HG02938 (cell line): ENCODE data around the gene MYBBP1A.

ENCODE experiments used
- ATAC-seq: cut with Tn5 transposase; IDR thresholded peaks from one replicate; pipeline ENCODE4 v1.9.1; 2021; ENCODE audit warnings: mild to moderate bottlenecking, moderate library complexity; ENCODE audit not compliant: unreplicated experiment

MYBBP1A gene

GRCh38 chr17:4551796-4552525, 3.2 kb downstream of the MYBBP1A start:
- ATAC-seq = no peak

- ATAC-seq = no peak
These were observed 4.0 kb downstream of the MYBBP1A start for GRCh38 chr17:4551141-4551540.

- ATAC-seq = no peak
These were observed 4.6 kb downstream of the MYBBP1A start for GRCh38 chr17:4550534-4551039.

GRCh38 chr17:4549781-4550533, 5.2 kb downstream of the MYBBP1A start:
- no peak for ATAC-seq

GRCh38 chr17:4548721-4549531, 6.3 kb downstream of the MYBBP1A start:
- ATAC-seq = no peak

GRCh38 chr17:4548061-4548461, 7.1 kb downstream of the MYBBP1A start:
- ATAC-seq = no peak

GRCh38 chr17:4547118-4547906, 7.9 kb downstream of the MYBBP1A start:
- ATAC-seq = no peak

GRCh38 chr17:4545217-4545951, 9.8 kb downstream of the MYBBP1A start:
- ATAC-seq = no peak

DNA sequence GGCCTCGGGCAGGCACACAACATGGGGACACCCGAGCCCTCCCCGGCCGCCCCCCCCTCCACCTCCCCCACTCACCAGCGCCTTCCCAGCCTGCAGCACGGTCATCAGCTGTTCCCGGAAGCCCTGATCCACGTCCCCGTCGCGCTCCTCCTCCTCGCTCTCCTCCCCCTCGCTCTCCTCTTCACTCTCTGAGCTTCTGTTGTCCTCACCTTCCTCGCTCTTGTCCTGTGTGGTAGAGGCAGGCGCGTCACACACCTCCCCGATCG, 10.3 kb downstream of the MYBBP1A start:
- ATAC-seq = no peak

GRCh38 chr17:4544135-4544950, 10.8 kb downstream of the MYBBP1A start:
- ATAC-seq = no peak

DNA sequence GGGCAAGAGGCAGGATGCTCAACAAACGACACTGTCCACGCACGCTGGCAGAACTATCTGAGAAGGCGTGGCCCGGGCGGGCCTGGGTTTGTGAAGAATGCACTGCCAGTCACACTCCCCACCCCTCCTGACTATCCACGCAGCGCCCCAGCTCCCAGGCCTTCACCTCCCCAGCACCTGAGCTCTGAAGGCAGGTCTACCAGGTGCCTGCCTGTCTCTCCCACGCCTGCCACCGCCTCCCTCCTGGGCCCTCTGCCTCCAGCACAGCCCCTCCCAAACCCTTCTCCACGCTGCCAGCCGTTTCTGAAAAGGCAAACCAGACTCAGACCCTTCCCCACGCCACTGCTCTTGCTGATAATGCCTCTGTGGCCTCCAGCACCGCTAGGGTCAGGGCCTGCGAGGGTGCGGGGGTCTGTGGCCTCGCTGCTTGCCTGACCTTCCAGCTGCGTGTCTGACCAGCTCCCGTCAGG, 11.6 kb downstream of the MYBBP1A start:
- no peak for ATAC-seq

DNA sequence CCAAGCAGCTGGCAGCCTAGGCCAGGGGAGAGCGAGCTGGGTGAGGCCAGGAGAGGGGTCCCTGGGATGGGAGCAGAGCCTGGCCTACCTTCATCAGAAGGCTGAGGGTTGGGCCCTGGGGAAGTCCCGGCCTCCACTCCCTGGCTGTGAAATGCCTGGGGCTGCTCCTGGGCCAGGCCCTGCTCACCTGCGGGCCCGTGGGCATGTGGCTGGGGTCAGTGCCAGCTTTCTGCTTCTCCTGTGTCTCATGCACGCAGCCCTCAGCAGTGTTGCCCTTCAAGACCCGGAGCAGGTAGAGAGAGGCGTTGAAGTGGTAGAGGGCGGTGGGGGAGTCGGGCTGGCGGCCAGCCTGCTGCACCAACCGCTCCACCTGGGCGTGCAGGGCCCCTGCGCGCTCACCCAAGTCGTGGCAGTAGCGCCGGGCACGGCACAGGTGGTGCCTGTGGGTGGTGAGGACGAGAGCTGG, 12.4 kb downstream of the MYBBP1A start:
- ATAC-seq = no peak

GRCh38 chr17:4542003-4542725, 13.0 kb downstream of the MYBBP1A start:
- ATAC-seq = no peak

DNA sequence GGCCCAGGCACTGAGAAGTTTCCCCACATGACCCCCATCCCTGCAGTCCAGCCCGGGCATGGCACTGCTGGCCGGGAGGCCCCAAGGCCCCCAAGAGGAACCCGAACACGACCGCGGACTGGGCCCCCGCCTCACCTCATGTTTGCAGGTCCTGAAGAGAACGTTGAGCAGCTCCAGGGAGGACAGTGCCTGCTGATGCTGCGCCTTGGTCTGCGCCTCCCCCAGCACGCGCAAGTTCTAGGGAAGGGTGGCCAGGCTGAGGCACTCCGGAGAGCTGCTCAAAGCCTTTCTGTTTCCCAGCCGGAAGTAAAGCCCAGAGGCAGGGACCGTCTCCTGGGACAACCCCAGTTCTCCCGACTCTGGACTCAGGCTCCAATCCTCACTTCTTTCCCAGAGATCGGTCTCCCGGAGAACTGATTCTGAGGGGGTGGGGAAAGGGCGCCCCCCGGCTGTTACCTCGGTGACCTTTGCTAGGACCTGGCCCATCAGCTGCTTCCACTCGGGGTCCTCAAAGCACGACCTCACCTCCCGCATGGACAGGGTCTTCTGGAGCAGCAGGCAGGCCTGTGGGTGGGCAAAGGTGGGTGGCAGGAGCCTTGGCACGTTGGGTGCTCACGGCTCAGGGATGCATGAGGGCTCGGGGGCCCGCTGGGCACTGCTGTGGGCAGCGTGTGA, 13.7 kb downstream of the MYBBP1A start:
- ATAC-seq = no peak

GRCh38 chr17:4540687-4541327, 14.4 kb downstream of the MYBBP1A start:
- no peak for ATAC-seq

DNA sequence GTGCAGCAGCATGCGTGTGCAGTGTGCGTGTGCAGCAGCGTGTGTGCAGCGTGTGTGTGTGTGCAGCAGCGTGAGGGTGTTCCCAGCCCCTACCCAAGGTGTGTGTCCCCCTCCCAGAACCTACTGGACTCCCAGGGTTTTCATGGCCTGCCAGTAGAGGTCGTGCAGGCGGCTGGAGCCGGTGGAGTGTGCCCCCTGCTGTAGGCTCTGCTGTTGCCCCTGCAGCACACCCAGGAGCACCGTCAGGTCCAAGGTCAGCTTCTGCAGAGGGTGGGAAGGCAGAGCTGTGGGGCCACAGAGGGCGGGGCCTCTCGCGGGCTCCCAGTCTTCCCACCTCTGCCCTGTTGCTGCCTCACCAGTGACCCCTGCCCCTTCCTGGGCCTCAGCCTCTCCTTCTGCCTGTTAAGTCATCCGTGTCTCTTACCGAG, 14.9 kb downstream of the MYBBP1A start:
- no peak for ATAC-seq

DNA sequence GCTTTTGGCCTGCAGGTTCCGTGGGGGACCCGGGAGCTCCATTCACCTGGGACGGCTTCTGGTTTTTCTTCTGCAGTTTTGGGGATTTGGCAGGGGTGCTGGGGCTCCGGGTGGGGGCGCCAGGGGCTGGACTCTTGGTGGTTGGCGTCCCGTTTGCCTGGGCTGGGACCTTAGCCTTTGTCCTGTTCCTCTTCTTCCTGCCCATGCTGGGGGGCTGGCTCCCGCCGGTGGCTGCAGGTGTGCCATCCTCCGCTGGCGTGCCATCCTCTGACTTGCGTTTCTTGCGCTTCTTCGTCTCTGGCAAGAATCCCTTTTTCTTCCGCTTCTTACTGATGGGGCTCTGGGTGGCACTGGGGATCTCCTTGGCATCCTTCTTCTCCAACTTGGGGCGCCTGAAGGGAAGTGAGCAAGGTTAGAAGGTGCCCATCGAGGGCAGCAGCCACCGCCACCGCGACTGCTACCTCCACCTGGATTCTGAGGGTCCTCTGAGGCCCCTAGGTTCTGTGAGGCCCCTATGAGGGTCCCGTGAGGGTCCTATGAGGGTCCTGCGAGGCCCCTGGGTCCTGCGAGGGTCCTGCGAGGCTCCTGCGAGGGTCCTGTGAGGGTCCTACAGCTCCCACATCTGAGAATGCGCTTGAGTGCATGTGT, 15.5 kb downstream of the MYBBP1A start:
- ATAC-seq = no peak
